Measurements from ENCODE around the gene CDCA4.

DNA sequence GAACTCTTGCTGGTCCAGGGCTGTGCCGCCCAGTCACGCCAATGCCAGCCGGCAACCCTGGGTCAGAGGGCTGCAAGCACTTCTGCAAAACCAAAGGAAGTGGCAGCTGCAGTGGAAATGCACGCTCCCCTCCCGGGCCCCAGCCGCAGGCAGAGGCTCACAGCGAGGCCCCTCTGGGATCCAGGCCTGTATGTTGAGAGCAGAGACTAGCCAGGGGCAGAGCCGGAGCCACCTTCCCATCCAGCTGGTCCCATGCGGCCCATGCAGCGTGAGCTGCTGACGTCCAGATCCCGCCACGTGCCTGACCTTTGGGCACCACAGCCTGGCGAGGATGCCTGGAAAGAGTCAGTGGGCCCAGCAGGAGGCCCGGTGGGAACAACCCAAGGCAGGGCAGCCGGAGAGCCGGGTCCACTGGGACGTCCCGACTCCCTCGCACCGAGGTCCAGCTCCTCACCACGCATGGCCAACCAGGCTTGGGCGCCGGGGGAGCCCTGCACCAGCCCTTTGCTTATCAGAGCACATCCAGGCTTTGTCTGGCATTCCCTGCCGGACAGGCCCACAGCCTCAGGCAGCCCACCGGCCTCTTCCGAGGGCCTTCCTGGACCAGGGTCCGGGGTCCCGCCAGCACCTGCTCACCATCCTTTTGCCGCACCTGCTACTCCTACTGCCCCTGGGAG is 40.0 kb upstream of the CDCA4 start:
- TF ChIP-seq, protein P1, sequence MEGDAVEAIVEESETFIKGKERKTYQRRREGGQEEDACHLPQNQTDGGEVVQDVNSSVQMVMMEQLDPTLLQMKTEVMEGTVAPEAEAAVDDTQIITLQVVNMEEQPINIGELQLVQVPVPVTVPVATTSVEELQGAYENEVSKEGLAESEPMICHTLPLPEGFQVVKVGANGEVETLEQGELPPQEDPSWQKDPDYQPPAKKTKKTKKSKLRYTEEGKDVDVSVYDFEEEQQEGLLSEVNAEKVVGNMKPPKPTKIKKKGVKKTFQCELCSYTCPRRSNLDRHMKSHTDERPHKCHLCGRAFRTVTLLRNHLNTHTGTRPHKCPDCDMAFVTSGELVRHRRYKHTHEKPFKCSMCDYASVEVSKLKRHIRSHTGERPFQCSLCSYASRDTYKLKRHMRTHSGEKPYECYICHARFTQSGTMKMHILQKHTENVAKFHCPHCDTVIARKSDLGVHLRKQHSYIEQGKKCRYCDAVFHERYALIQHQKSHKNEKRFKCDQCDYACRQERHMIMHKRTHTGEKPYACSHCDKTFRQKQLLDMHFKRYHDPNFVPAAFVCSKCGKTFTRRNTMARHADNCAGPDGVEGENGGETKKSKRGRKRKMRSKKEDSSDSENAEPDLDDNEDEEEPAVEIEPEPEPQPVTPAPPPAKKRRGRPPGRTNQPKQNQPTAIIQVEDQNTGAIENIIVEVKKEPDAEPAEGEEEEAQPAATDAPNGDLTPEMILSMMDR (conservative IDR thresholded peaks at IDR 0.05) = no peak
- no peak for TF ChIP-seq EZH2 (IDR thresholded peaks at IDR 0.05; ENCODE audit: low read depth)
